Hematopoietic multipotent progenitor cell treated with erythropoietin and hydrocortisone succinate and interleukin-3 and kit ligand, for 15 days (in vitro differentiated cells): ENCODE data around the gene LRRC3C.
A peak's percentile ranks its signal among the peaks of the same experiment; 100 is the strongest.
"Not testable (repeated sequence)": the region's sequence is repeated elsewhere in the genome, so short reads cannot be mapped to it uniquely, and the experiment has no call there.

Source experiments
- DNase-seq: peaks from one replicate; pipeline ENCODE4 v3.0.0-alpha.2; 2015; ENCODE audit warnings: low spot score

Gene LRRC3C

DNA sequence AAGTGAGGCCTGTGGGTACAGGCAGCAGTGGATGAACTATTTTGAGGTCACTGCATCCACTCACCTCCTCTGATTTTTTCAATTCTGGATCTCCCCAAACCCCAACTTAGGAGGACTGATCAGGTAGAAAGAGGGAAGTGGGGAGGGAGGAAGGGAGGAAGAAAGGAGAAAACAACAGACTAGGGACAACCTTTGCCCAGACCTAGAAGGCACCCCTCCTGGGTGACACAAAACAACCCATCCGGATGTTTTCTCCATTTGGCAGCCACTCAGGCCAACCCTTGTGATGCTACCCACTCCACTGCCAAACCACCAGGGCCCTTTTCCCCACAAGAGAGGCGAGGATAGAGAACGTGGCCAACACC, 2.9 kb upstream of the LRRC3C start:
- no peak for DNase-seq

DNA sequence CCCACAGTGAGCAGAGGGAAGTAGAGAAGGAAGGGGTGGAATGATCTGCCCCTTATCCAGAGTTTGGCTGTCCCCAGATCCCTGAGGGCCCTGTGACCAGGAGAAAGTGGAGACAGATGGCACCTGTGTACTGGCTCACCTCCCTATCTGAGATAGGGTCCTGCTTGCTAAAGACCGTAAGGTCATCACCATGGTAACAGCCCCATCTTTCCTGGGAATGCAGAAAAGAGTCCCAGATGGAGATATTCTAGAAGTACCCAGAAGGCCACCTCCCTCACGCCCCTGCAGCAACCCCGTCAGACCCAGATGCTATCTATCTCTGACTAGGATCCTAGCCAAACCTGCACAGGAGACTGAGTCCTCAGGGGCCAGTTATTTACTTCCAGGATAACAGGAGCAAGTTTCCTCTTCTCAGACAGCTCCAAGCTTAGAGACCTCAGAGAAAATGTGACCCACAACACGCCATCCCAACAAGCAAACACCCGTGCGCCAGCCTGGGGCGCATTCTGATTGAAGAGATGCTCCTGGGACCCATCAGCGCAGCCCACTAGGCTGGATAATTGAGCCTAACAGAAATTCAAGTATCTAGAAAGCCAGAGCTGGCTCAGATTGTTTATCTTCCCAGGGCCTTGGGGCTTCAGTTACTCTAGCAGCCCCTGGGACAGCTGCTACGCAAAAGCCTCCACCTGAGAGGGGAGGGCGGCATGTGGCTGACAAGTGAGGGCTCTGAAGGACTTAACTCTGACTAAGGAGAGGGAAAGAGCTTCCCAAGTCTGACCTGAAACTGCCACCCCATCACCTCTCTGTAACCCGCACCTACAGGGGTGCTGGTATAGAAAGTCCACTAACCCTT, 2.0 kb upstream of the LRRC3C start:
- no peak for DNase-seq

DNA sequence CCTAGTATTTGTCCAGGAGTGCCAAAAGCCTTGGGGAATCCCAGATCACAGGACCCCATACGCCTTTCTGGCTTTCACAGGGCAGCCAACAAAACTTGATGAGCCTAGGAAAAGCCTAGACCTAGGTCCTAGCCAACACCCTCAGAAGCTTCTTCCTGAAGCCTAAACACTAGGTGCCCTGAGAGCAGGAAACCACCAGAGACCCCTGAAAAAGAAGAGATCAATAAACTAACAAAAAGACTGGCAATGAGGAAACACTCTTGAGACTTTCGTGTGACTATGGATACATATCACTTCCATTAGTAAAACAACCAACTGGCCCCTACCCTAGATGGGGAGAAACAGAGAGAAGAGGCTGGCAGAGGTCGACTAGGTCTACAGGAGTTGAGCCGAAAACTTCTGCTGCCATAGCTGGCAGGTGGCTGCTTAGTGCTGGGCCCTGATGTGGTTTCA, 1.4 kb upstream of the LRRC3C start:
- no peak for DNase-seq

DNA sequence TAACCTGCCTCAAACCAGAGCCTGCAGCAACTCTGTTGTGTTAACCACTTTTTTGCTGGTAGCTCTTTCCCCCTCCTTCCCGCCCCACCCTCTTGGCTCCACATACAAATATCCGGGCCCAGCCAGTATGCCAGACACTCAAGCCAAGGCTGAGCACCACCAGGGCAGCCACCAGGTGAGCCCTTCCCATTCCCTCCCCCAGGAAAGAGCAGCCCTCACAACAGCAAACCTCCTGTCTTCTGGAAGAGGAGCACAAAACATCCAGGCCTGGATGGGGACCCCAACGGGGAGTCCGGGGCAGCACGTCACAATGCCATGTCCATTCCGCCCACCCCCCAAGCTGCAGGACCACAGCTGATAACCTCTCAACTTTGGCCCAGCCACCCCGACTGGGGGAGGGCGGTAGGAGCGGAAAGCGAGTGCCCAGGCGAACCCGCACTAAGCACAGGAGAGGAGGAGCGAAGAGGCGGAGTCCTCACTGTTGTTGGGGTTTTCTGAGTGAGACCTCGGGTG, 888 bp upstream of the LRRC3C start:
- peak; percentile 45 for DNase-seq

DNA sequence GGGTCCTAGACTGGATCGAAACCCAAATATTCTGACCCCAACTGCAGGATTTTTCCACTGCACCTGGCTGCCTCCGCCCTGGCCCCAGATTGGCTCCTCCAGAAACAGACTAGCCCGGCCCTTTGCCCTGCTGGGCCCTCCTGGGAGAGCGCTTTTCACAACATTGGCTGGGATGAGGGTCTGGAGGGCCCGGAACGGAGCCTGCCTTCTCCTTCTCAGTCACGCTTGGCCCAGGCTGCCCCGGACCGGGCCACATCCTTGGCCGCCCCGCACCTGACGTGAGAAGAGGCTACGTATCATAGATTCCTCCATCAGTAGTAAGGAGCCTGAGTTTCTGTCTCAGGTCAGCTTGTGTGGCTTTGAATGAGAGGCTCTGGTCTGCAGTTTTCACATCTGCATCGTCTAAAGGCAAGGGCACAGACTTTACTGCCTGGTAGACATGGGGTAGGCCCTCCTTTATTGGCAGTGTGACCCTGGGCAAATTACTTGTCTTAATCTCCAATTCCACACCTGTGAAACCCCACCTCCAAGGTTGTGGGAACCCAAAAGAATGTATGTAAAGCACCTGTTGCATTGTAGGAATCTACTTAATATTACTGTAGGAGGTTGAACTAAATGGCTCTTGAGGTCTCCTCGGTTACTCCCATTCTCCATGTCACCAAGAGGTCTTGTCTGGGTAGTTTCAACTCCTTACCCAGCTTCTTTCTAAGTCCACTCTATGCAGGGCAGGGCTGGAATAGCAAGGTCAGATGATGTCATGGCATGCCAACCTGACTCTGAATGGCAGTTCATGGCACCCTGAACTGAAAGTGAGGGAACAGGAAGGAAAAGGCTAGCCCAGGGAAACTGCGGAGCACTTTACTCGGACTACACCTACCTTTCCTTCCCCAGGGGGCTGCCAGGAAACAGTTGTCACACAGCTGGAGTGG, 661 bp downstream of the LRRC3C start:
- no peak for DNase-seq

DNA sequence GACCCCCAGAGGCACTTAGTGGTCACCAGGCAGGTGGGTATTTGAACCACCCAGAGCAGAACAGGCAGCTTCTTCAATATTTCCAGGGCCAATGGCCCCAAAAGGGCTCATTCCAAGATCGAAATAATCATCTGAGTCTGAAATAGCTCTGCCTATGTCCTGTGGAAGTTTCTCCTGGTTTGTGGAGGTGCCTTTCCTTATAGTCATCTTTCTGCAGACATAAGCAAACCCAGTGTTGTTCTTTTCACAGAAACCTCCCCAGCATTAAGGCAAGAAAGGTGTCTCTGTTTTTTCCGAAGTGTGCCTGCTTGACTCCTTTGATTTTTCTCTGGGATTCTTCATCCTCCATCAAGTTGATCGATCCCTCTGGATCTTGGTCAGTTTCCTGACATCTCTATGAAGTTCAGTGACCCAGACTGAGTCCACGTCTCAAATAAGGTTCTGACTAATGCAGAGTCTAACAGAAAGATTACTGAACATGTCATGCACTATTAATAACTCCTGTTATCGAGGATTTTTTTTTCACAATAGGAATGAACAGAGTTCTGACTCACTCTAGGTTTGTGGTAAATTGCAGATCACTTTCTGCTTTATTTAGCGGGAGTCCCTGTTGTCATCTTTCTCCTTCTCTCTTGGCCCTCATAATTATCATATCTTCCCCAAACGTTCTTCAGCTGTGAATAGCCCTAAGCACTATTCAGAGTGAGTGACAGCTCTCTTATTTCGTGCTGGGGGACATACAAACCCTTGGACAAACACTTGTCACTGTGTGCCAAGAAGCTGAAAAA, 1.5 kb downstream of the LRRC3C start:
- DNase-seq = no peak

DNA sequence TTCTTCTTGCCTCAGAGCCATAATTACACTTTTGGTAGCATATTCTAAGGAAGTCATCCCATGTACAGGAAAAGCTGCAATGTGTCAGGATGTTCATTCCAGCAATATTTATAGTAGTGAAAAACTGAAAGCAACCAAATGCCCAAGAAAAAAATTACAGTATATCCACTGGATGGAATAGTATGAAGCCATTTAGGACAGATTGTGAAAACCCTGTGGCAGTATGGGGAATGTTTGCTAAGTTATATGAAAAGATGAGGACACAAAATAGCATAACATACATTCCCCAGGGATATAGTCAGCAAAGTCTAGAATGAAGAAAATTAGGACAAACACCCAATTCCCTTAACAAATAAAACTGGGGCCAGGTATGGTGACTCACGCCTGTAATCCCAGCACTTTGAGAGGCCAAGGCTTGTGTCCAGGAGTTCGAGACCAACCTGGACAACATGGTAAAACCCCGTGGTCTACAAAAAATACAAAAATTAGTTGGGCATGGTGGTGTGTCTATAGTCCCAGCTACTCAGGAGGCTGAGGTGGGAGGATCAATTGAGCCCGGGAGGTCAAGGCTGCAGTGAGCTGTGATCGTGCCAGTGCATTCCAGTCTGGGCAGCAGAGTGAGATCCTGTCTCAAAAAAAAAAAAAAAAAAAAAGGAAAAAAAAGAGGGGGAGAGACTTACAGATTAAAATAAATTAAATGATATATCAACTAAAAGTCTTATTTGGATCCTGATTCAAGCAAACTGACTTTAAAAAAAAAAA, 2.3 kb downstream of the LRRC3C start:
- DNase-seq = no peak

DNA sequence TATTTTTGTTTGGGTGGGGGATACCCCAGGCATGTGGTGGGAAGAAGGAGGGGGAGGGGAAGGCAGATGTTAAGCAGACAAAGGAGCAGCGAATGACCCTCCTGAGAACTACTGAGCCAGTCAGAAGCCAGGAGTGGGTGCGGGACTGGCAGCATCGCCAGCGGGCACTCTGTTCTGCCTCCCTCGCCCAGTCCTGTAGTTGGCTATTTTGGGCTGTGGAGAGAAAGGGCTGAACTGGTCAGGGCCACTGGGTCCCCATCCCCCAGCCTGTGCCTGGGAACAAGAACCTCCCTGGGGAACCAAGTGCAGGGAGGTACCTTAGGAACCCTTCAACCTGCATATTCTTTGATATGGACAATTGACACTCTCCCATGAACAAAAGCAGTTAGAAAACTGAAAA, 6.4 kb downstream of the LRRC3C start:
- DNase-seq = no peak

DNA sequence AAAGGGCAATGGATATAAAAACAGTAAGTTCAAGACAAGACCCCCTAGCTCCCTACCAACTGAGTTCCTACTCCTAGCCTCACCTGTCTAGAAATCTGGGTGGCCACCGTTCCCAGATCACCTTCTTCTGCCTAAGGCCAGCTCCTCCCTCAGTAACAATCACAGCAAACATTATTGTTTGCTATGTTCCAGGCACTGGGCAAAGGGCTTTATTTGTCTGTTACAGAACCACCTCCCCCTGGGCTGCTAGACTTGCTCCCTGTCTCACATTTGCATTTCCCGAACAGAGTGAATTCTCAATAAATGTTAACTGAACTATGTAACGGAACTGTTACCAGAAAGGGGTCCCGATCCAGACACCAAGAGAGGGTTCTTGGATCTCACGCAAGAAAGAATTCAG, 6.8 kb downstream of the LRRC3C start:
- DNase-seq = no peak

DNA sequence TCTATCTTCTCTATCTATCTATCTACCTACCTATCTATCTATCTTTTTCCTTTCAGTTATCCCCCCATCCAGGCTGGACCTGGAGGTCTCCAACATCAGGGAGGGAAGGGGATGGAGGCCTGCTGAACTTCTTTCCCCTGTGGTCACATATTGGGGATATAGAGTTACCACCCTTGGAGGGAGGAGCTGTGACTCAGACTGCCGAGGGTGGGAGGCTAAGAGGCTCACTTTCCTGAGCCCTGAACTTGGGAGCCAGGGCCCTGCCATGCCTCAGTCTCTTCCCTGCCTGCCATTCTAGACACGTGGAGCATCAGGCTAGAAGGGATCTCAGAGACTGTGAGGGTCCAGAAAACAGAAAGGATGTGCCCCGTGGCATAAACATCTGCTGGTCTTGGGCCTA, 8.4 kb downstream of the LRRC3C start:
- no peak for DNase-seq

DNA sequence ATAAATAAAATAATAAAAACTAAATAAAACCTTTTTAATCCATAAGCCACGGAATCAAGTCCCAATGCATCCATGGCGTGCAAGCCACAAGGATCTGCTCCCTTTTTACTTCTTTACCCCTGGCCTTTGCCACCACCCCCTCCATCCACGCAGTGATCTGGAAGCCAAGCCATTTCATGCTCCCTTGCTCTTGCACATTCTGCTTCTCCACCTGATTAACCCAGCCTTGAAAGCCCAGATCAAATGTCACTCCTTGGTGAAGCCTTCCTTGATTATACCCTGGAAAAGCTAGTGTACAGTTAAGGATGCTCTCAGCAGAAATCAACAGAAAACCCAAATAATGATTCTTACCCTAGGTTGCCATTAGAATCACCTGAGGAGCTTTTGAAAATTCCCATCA, 9.9 kb downstream of the LRRC3C start:
- DNase-seq = no peak

DNA sequence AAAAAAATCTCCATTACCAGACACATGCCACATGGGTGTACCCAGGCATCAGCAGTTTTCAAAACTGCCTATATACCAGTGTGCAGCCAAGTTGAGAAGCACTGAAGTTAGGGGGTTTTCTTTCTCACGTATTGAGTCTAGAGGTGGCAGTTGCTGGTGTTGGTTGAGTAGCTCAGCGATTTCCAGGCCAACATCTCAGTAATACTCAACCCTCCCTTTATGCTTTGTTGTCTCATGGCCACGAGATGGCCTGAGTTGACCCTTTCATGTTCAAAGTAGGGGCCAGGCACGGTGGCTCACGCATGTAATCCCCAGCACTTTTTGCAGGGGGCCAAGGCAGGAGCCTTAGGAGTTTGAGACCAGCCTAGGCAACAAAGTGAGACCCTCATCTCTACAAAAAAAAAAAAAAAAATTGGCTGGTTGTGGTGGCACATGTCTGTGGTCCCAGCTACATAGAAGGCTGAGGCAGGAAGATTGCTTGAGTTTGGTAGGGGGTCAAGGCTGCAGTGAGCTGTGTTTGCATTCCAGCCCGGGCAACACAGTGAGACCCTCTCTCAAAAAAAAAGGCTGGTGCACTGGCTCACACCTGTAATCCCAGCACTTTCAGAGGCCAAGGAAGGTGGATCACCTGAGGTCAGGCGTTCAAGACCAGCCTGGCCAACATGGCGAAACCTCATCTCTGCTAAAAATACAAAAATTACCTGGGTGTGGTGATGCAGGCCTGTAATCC, 10.8 kb downstream of the LRRC3C start:
- no peak for DNase-seq

DNA sequence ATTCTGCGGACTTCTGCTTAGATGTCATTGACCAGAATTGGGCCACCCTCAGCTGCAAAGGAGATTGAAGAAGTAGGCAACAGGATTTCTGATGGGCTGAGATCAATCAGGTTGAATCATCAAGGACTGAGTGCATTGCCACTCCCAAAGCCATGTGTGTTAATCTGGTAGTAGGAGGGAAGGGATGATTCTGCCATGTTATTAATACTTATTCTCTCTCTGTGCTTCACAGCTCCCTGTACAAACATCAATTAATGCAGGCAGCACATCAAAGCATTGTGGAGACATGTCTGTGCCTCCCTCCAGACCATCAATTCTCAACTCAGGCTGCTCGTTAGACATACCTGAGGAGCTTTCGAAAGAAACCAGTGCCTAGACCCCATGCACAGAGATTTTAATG, 11.6 kb downstream of the LRRC3C start:
- DNase-seq = no peak

DNA sequence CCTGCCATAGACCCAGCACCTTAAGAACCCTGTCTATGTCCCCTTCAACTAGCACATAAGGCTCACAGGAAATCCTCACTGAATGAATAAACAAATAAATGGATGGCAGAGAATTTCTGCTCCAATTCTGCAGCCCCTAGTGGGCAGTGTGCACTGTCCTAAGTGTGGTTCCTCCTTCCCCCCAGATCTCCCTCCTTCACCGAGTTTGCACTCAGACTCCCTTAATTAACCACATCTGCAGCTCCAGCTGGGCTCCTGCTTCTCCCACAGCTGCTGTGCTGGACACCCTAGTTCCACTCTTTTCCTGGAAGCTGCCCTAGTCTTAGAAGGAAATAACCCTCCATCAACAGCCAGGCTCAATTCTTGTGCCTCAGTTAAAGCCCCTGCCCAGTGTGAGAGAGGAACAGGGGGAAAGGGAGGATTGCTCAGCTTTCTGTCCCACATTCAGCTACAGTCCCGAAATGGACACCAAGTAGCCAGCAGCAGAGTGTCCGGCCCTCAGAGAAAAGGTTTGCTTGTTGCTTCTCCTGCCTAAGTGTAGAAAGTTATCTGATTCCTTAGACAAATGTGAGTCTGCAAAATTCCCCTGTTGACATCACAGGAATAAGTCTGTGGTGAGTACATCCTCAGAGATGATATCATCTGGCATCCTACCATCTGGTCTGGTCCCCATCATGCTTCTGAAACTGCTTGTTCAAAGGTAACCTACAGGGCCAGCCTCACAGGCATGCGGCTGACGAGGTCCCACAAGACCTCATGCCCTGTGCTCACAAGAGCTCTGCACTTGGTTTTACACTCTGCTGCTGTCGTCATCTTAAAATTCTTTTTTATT, 12.3 kb downstream of the LRRC3C start:
- DNase-seq = no peak

DNA sequence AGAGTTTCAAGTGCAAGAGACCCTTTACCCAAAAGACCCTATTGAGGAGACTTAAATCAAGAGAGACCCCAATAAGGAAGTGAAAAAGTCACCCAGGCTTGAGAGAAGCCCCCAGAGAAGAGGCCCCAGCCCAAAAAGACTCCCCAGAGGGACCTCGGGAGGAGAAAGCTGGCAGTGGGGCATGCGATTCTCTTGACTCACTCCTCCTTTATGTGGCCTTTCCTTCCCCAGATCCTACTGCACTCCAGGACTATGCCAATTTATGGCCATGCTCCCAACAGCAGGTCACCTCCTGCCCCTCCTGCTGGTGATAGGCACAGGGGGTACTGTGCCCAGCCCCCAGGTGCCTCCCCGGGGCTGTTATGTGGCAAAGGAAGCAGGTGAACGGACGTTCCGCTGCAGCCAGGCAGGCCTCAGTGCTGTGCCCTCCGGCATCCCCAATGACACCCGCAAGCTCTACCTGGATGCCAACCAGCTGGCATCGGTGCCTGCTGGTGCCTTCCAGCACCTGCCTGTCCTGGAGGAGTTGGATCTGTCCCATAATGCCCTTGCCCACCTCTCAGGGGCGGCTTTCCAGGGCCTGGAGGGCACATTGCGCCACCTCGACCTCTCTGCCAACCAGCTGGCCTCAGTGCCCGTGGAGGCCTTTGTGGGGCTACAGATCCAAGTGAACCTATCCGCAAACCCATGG, 16.3 kb downstream of the LRRC3C start:
- DNase-seq = no peak

DNA sequence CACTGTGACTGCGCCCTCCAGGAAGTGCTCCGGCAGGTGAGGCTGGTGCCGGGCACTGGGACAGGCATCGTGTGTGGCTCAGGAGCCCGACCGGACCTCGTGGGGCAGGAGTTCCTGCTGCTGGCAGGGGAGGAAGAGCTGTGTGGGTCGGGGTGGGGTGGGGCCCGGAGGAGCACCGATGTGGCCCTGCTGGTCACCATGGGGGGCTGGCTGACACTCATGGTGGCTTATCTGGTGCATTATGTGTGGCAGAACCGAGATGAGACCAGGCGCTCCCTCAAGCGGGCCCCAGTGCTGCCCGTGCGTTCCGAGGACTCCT, 16.8 kb downstream of the LRRC3C start:
- no peak for DNase-seq

DNA sequence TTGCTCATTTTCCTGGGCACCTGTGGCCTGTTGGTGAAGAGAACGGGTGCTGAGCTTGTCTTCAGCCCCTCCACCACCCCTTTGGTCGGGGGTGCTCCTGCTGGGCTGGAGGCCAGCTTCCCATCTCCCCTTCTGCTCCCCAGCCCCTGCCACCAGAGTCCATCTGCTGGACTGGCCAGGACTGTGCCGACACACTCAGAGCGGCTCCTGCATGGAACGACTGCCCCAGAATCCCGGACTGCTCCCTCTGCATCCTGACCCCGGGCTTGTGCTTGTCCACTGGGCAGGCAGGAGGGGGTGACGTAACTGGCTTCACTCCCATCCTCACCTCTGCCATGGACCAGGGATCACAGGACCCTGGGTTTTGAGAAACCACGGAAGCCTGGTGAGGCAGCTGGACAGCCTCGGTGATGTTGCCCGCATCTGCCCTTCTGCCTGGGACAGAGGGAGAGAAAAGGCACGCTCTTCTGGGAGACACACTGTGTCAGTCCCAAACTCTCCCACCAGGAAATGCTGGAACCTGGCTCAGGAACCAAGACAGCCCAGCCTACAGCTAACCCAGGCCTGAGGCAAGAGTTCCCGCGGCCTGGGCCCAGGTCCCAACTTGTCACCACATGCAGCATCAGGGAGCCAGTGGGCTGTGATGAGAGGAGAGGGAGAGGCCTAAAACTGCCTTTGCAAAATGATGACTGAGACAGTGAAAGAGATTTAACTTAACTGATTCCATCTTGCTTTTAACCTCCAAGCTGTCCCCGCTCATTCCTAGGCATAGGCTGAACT, 19.2 kb downstream of the LRRC3C start:
- DNase-seq = no peak

DNA sequence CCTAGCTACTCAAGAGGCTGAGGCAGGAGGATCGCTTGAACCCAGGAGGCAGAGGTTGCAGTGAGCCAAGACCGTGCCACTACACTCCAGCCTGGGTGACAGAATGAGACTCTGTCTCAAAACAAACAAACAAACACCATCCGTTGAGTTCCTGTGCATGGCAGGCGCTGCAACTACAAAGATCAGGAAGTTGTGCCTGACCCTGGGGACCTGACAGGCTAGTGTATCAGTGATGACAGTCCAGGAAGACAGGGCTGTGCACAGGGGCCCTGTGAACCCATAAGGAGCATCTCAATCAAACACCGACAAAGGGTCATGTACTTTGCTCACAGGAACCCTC, 20.9 kb downstream of the LRRC3C start:
- not testable (repeated sequence) for DNase-seq

DNA sequence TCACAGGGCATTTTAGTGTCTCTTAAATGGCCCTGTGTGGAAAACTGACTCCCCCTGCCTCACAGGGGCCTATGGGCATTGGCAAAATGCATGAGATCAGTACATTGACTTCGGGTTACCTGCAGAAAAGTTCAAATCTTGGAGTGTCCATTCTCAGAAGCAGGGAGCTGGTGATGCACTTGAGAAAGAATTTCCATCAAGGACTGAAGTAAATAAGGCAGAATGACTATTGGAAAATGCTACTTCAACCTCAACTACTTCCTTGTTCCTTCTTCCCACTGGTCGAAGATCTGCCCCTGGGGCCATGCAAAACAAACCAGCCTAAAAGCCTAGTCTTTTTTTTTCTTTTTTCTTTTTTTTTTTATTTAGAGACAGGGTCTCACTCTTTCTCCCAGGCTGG, 21.5 kb downstream of the LRRC3C start:
- DNase-seq = no peak
